ENCODE data around the gene TSR1. TPM values are rescaled to one million over a fixed set of nuclear protein-coding genes. Genes with fewer than 3 reads are reported as not detected.
A peak's percentile ranks its signal among the peaks of the same experiment; 100 is the strongest.

Gene TSR1
- total RNA-seq, 1 experiment from 2014 or later = 42.1 TPM

DNA sequence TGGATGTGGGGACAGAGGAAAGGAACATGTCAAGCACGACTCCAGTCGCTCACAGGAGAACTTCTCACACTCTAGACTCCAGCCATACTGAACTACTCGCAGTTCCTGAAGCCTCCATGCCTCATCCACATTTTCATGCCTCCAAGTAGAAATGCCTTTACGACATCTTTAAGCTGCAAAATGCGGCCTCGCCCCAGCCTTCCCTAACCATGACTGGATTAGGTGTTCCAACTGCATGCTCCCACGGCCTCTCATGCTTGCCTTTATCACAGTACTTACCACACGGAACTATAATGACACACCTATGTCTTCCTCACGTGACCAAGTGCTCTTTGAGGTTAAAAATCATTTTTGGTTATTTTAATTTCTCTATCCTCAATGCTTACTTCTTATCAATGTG lies 56.5 kb downstream of the TSR1 start:
- Histone ChIP-seq H4K20me1 (ENCODE audit: insufficient read depth, low read depth, low read length) (no peaks in the 10 kb centered on the region), H2AFZ (ENCODE audit: low read length) (no peak overlapping the region), H3K4me1 (ENCODE audit: low read length) (no peaks in the 10 kb centered on the region), H3K4me2 (ENCODE audit: low read depth, low read length, poor library complexity, severe bottlenecking) (no peak overlapping the region), H3K9me3 (ENCODE audit: low read length) (no peaks in the 10 kb centered on the region), H3K36me3 (ENCODE audit: insufficient read depth, low read length) (peaks cover 28% of the 10 kb centered on the region), H3K27me3 (ENCODE audit: low read length) (no peaks in the 10 kb centered on the region), H3K9me2 (replicated peaks; ENCODE audit: insufficient read depth, low read length) (no peaks in the 10 kb centered on the region), H3K79me2 (ENCODE audit: low read length) (no peaks in the 10 kb centered on the region), H3K27ac (ENCODE audit: low read length) (no peak overlapping the region), H3K9ac (ENCODE audit: low read length) (no peak overlapping the region), H3K4me3 (ENCODE audit: low read length) (no peak overlapping the region)
- DNase-seq = no peak

DNA sequence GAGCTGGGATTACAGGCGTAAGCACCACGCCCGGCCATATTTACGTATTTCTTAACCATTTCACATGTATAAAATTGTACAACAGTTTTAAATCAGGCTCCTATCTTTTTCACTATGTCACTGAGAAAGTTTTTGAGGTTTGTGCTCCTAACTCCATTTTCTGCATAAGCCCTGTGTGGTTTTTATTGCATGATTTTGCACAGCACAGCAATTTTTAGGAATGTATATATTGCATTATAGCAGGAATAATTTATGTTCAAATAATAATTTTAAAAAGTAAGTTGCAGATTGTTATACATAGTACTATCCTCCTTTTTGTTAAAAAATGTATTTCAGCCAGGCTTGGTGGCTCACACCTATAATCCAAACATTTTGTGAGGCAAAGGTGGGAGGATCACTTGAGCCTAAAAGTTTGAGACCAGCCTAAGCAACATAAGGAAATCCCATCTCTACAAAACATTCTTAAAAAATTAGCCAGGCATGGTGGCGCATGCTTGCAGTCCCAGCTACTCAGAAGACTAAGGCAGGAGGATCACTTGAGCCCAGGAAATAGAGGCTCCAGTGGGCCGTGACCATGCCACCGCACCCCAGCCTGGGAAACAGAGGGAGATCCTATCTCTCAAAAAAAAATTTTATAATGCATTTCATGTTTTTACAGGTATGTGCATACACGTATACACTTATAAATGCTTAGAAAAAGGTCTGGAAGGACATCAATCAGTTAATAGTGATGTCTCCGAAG lies 58.7 kb downstream of the TSR1 start:
- Histone ChIP-seq H3K4me3 (ENCODE audit: low read length) (no peak overlapping the region), H3K27ac (ENCODE audit: low read length) (no peak overlapping the region), H3K36me3 (ENCODE audit: insufficient read depth, low read length) (peaks cover 23% of the 10 kb centered on the region), H4K20me1 (ENCODE audit: insufficient read depth, low read depth, low read length) (no peaks in the 10 kb centered on the region), H3K27me3 (ENCODE audit: low read length) (no peaks in the 10 kb centered on the region), H3K9me2 (replicated peaks; ENCODE audit: insufficient read depth, low read length) (no peaks in the 10 kb centered on the region), H3K9me3 (ENCODE audit: low read length) (no peaks in the 10 kb centered on the region), H3K4me1 (ENCODE audit: low read length) (peaks cover 5% of the 10 kb centered on the region; the same call in 1 of the 2 replicates), H3K4me2 (ENCODE audit: low read depth, low read length, poor library complexity, severe bottlenecking) (no peak overlapping the region), H2AFZ (ENCODE audit: low read length) (no peak overlapping the region), H3K9ac (ENCODE audit: low read length) (no peak overlapping the region), H3K79me2 (ENCODE audit: low read length) (no peaks in the 10 kb centered on the region)
- DNase-seq = no peak

DNA sequence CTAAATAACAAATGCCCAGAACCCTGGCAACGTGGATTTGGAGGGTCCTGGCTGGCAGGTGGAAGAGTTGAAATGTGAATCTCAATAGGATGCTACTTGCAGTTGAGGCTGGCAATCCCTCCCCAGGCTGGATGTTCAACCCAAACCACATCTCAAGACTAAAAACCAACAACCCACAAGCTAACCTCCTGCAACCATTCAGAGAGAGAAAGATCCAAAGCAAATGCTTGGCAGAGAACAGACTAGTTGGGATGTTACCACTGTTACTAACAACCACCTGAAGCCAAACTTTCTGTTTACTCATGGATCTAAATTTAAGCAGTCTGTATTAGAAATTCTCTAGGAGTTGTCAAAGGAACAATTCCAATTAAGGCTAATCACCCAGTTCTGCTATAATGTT lies 60.5 kb downstream of the TSR1 start:
- Histone ChIP-seq H3K9me2 (replicated peaks; ENCODE audit: insufficient read depth, low read length) (no peaks in the 10 kb centered on the region), H3K79me2 (ENCODE audit: low read length) (no peaks in the 10 kb centered on the region), H3K27ac (ENCODE audit: low read length) (no peak overlapping the region), H3K9me3 (ENCODE audit: low read length) (no peaks in the 10 kb centered on the region), H3K9ac (ENCODE audit: low read length) (no peak overlapping the region), H3K4me3 (ENCODE audit: low read length) (no peak overlapping the region), H2AFZ (ENCODE audit: low read length) (no peak overlapping the region), H3K4me1 (ENCODE audit: low read length) (peaks cover 5% of the 10 kb centered on the region; the same call in 1 of the 2 replicates), H3K4me2 (ENCODE audit: low read depth, low read length, poor library complexity, severe bottlenecking) (no peak overlapping the region), H4K20me1 (ENCODE audit: insufficient read depth, low read depth, low read length) (no peaks in the 10 kb centered on the region), H3K36me3 (ENCODE audit: insufficient read depth, low read length) (peaks cover 8% of the 10 kb centered on the region; the same call in 1 of the 2 replicates), H3K27me3 (ENCODE audit: low read length) (no peaks in the 10 kb centered on the region)
- DNase-seq = no peak

DNA sequence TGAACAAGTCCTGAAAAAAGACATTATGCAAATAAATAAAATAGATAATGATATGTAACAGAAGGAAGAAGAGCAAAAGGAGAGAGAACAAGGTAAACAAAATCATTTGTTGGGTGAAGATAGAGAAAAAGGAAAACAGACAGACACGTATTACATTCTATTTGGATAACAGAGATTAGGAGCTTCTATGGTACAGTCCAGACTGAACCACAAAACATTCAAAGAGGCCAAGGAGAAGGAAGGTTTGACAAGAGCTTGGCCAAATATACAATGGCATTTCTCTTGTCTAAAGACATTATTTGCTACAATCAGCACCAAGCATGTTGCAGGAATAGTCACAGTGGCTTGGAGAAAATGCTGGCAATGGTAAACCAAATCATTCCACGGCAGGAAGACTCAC lies 61.8 kb downstream of the TSR1 start:
- H4K20me1 ChIP-seq (ENCODE audit: insufficient read depth, low read depth, low read length) = no peaks in the 10 kb centered on the region
- no peak overlapping the region for H3K4me2 ChIP-seq (ENCODE audit: low read depth, low read length, poor library complexity, severe bottlenecking)
- no peak overlapping the region for H3K4me3 ChIP-seq (ENCODE audit: low read length)
- no peaks in the 10 kb centered on the region for H3K27me3 ChIP-seq (ENCODE audit: low read length)
- H3K9me2 ChIP-seq (replicated peaks; ENCODE audit: insufficient read depth, low read length) = no peaks in the 10 kb centered on the region
- peaks cover 2% of the 10 kb centered on the region; the same call in 1 of the 2 replicates for H3K36me3 ChIP-seq (ENCODE audit: insufficient read depth, low read length)
- H3K4me1 ChIP-seq (ENCODE audit: low read length) = peaks cover 5% of the 10 kb centered on the region; the same call in 1 of the 2 replicates
- no peak overlapping the region for H3K9ac ChIP-seq (ENCODE audit: low read length)
- no peak overlapping the region for H3K27ac ChIP-seq (ENCODE audit: low read length)
- no peak overlapping the region for H2AFZ ChIP-seq (ENCODE audit: low read length)
- H3K79me2 ChIP-seq (ENCODE audit: low read length) = no peaks in the 10 kb centered on the region
- no peaks in the 10 kb centered on the region for H3K9me3 ChIP-seq (ENCODE audit: low read length)
- no peak for DNase-seq

Small RNA genes lying within 50 kb of the gene (small RNA-seq; reads per million reads assigned to genes)
- gene AC006435.3 (not detected), gene SNORD91A (1,323 reads per million, percentile 100 among the genes with 10 or more reads in this experiment), gene SNORD91B (171 reads per million, percentile 99 among the genes with 10 or more reads in this experiment)

Other genes with a start within 250 kb of the TSR1 start
- gene SMG6, start 32.7 kb downstream of the TSR1 start, total RNA-seq (2014; rRNA removed; shearing (Covaris generic); ENCODE audit: low replicate concordance) = 10.2 and 12.0 TPM in 2 replicates
- 5.6 and 13.3 TPM in 2 replicates for gene SRR, start 32.5 kb downstream of the TSR1 start, total RNA-seq (2014; rRNA removed; shearing (Covaris generic); ENCODE audit: low replicate concordance)
- 64.0 and 71.9 TPM in 2 replicates for gene SGSM2, start 1.0 kb upstream of the TSR1 start, total RNA-seq (2014; rRNA removed; shearing (Covaris generic); ENCODE audit: low replicate concordance)
- gene MNT, start 64.6 kb upstream of the TSR1 start, total RNA-seq (2014; rRNA removed; shearing (Covaris generic); ENCODE audit: low replicate concordance) = 6.3 and 18.8 TPM in 2 replicates
- 18.3 and 22.9 TPM in 2 replicates for gene METTL16, start 175.4 kb upstream of the TSR1 start, total RNA-seq (2014; rRNA removed; shearing (Covaris generic); ENCODE audit: low replicate concordance)